H1 (cell line): ENCODE data around the gene CD79A.

Experiments used
- CEBPB ChIP-seq: IDR thresholded peaks from 2 replicates; pipeline ENCODE4 v1.6.1; 2012; ENCODE audit warnings: low read depth, low read length
- CHD2 ChIP-seq: IDR thresholded peaks from 2 replicates; pipeline ENCODE4 v1.6.1; 2012; ENCODE audit warnings: low read length, improper control_type of control experiment
- EP300 ChIP-seq, 2 experiments: IDR thresholded peaks; 1 replicate in 1 of 2; 2 replicates in 1 of 2; pipeline ENCODE4 v1.6.1; 2011 to 2012; ENCODE audit warnings: low read depth in 2 of 2, low read length in 2 of 2, mild to moderate bottlenecking in 2 of 2, borderline replicate concordance in 1 of 2, inconsistent platforms in 1 of 2, moderate library complexity in 1 of 2
- EZH2 ChIP-seq: fragments of 200-600 bp; sonication (generic); IDR thresholded peaks from 2 replicates; pipeline ENCODE4 v1.7.1; 2012; ENCODE audit warnings: low read depth, mild to moderate bottlenecking, moderate library complexity, low read length, inconsistent platforms; ENCODE audit not compliant: severe bottlenecking
- MAFK ChIP-seq: IDR thresholded peaks from 2 replicates; pipeline ENCODE4 v1.6.1; 2012; ENCODE audit warnings: low read depth, mild to moderate bottlenecking, improper control_type of control experiment, low read length
- SP2 ChIP-seq: IDR thresholded peaks from 2 replicates; pipeline ENCODE4 v1.6.1; 2012; ENCODE audit warnings: mild to moderate bottlenecking, low read length, inconsistent platforms
- SRF ChIP-seq: IDR thresholded peaks from 2 replicates; pipeline ENCODE4 v1.6.1; 2011; ENCODE audit warnings: mild to moderate bottlenecking, low read depth, low read length, moderate library complexity
- YY1 ChIP-seq: IDR thresholded peaks from 2 replicates; pipeline ENCODE4 v1.6.1; 2011; ENCODE audit warnings: low read depth, mild to moderate bottlenecking, low read length
- ZNF274 ChIP-seq: IDR thresholded peaks from 2 replicates; pipeline ENCODE4 v1.7.0; 2012; ENCODE audit warnings: low read length, borderline replicate concordance; ENCODE audit errors: extremely low read depth
- TF ChIP-seq, protein P1 (sequence below): IDR thresholded peaks from 2 replicates; pipeline ENCODE4 v1.6.1; 2011; ENCODE audit warnings: low read length, improper control_type of control experiment
- TF ChIP-seq, protein P2 (sequence below), 3 experiments: IDR thresholded peaks; 1 replicate in 2 of 3; 2 replicates in 1 of 3; pipeline versions ENCODE4 v1.5.1 to v1.6.1; 2011; ENCODE audit warnings: low read length in 3 of 3, mild to moderate bottlenecking in 3 of 3, inconsistent platforms in 2 of 3, low read depth in 1 of 3, moderate library complexity in 1 of 3; ENCODE audit not compliant: insufficient read depth in 1 of 3; ENCODE audit errors: control extremely low read depth in 1 of 3

- TF ChIP-seq, protein P1, sequence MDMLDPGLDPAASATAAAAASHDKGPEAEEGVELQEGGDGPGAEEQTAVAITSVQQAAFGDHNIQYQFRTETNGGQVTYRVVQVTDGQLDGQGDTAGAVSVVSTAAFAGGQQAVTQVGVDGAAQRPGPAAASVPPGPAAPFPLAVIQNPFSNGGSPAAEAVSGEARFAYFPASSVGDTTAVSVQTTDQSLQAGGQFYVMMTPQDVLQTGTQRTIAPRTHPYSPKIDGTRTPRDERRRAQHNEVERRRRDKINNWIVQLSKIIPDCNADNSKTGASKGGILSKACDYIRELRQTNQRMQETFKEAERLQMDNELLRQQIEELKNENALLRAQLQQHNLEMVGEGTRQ: no peak
- TF ChIP-seq CHD2 (no peak), SP2 (no peak), SRF (no peak), YY1 (no peak), CEBPB (no peak), MAFK (no peak), EP300 (IDR thresholded peaks at IDR 0.05; ENCODE audit: borderline replicate concordance in 1 of 2, low read depth in 2 of 2, low read length in 2 of 2) (no peak), ZNF274 (no peak), EZH2 (no peak)
- TF ChIP-seq, protein P2, sequence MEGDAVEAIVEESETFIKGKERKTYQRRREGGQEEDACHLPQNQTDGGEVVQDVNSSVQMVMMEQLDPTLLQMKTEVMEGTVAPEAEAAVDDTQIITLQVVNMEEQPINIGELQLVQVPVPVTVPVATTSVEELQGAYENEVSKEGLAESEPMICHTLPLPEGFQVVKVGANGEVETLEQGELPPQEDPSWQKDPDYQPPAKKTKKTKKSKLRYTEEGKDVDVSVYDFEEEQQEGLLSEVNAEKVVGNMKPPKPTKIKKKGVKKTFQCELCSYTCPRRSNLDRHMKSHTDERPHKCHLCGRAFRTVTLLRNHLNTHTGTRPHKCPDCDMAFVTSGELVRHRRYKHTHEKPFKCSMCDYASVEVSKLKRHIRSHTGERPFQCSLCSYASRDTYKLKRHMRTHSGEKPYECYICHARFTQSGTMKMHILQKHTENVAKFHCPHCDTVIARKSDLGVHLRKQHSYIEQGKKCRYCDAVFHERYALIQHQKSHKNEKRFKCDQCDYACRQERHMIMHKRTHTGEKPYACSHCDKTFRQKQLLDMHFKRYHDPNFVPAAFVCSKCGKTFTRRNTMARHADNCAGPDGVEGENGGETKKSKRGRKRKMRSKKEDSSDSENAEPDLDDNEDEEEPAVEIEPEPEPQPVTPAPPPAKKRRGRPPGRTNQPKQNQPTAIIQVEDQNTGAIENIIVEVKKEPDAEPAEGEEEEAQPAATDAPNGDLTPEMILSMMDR (IDR thresholded peaks at IDR 0.05; ENCODE audit: control extremely low read depth in 1 of 3, insufficient read depth in 1 of 3, low read depth in 1 of 3, low read length in 3 of 3): no peak
These were observed 37.9 kb upstream of the CD79A start for GRCh38 chr19:41839211-41839610.
